H1 (cell line): Measurements from ENCODE around the gene KCNC1. TPM values are rescaled to one million over a fixed set of nuclear protein-coding genes. Genes with fewer than 3 reads are reported as not detected.

Experiments used
- BCL11A ChIP-seq, 2 experiments: IDR thresholded peaks; one replicate each; pipeline ENCODE4 v1.6.1; 2011; ENCODE audit warnings: low read depth in 2 of 2, low read length in 2 of 2, mild to moderate bottlenecking in 2 of 2
- HDAC2 ChIP-seq, 2 experiments: fragments of 300-600 bp in 1 of 2; sonication (generic) in 1 of 2; IDR thresholded peaks; 2 replicates each; pipeline ENCODE4 v1.6.1; 2011 to 2012; ENCODE audit warnings: low read depth in 2 of 2, low read length in 2 of 2, mild to moderate bottlenecking in 2 of 2, moderate library complexity in 2 of 2, borderline replicate concordance in 1 of 2, inconsistent platforms in 1 of 2
- SIN3A ChIP-seq, 2 experiments: IDR thresholded peaks in 1 of 2; conservative IDR thresholded peaks in 1 of 2; 2 replicates each; pipeline ENCODE4 v1.6.1; 2011 to 2012; ENCODE audit warnings: low read length in 2 of 2, improper control_type of control experiment in 1 of 2, low read depth in 1 of 2, mild to moderate bottlenecking in 1 of 2
- YY1 ChIP-seq: IDR thresholded peaks from 2 replicates; pipeline ENCODE4 v1.6.1; 2011; ENCODE audit warnings: low read depth, mild to moderate bottlenecking, low read length
- polyA plus RNA-seq, 7 experiments: library from polyadenylated mRNA; depleted of rRNA in 3 of 7; stranded (reverse) in 5 of 7; unstranded in 2 of 7; fragments of >200 nt in 5 of 7; fragments of 200-250 nt in 2 of 7; gene quantifications; 1 replicate in 5 of 7; 2 replicates in 1 of 7; 4 replicates in 1 of 7; pipeline versions ENCODE4 v1.2.1 to v1.2.3, GENCODE V29; 2011 to 2013; ENCODE audit warnings: missing spikeins in 2 of 7, mixed read lengths in 2 of 7
- total RNA-seq: library from RNA; stranded (reverse); fragmentation: NEBNext Ultra II Directional; extraction: Animal tissue kit (Norgen Biotek cat#: 25700); gene quantifications from 2 replicates; pipeline ENCODE4 v1.2.1, GENCODE V29; 2021
- TF ChIP-seq, protein P1 (sequence below), 3 experiments: IDR thresholded peaks; 1 replicate in 2 of 3; 2 replicates in 1 of 3; pipeline versions ENCODE4 v1.5.1 to v1.6.1; 2011; ENCODE audit warnings: low read length in 3 of 3, mild to moderate bottlenecking in 3 of 3, inconsistent platforms in 2 of 3, low read depth in 1 of 3, moderate library complexity in 1 of 3; ENCODE audit not compliant: insufficient read depth in 1 of 3; ENCODE audit errors: control extremely low read depth in 1 of 3

Gene KCNC1
- total and polyA plus RNA-seq, 2 of the 8 experiments (the other 6 are each of a cell fraction or from before 2014, with no cell fraction given) = 0.11 to 0.26 TPM

DNA sequence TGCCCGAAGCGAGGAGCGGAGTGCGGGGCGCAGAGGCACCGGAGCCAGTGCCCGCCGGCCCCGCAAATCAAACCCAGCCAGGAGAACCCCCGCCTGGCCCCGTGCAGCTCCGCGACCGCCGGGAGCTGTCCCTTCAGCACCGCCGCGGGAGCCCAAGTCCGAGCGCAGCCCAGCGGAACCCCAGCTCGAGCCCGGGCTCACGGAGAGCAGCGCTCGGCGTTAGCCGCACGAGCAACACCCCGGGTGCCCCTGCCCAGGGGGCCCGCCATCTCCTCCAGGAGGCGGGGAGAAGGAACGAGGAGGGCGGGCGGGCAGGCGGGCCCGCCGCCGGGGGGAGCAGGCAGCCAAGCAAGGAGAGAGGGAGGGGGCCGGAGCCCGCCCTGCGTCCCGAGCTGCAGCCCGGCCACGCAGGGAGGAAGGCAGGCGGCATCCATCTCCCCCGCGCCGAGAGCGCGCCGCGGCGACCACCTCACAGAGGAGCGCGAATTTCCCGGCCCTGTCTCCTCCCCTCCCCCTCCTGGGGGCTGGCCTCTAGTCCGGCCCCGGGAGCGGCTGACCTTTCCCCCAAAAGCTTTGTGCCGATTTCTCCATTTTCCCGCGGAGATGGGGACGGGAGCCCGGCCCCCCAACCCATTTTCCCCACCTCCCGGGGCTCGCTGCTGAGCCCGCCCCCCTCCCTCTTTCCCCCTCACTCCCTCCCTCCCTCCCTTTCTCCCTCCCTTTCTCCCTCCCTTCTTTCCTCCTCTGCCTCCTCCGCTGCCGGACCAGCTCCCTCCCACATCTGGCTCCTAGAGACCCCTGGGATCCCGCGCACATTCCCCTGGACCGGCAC is 621 bp downstream of the KCNC1 start (continued):
- TF ChIP-seq, protein P1, sequence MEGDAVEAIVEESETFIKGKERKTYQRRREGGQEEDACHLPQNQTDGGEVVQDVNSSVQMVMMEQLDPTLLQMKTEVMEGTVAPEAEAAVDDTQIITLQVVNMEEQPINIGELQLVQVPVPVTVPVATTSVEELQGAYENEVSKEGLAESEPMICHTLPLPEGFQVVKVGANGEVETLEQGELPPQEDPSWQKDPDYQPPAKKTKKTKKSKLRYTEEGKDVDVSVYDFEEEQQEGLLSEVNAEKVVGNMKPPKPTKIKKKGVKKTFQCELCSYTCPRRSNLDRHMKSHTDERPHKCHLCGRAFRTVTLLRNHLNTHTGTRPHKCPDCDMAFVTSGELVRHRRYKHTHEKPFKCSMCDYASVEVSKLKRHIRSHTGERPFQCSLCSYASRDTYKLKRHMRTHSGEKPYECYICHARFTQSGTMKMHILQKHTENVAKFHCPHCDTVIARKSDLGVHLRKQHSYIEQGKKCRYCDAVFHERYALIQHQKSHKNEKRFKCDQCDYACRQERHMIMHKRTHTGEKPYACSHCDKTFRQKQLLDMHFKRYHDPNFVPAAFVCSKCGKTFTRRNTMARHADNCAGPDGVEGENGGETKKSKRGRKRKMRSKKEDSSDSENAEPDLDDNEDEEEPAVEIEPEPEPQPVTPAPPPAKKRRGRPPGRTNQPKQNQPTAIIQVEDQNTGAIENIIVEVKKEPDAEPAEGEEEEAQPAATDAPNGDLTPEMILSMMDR (IDR thresholded peaks at IDR 0.05; ENCODE audit: control extremely low read depth in 1 of 3, insufficient read depth in 1 of 3, low read depth in 1 of 3, low read length in 3 of 3) = no peak
- no peak for TF ChIP-seq YY1
- TF ChIP-seq SIN3A (conservative IDR thresholded peaks at IDR 0.05 in 1 of 2, IDR thresholded peaks at IDR 0.05 in 1 of 2; ENCODE audit: low read depth in 1 of 2, low read length in 2 of 2) = peak; percentile 65 to 86; a peak in 2 of 4 replicates
- no peak for TF ChIP-seq BCL11A (IDR thresholded peaks at IDR 0.05; ENCODE audit: low read depth in 2 of 2, low read length in 2 of 2)
- TF ChIP-seq HDAC2 (IDR thresholded peaks at IDR 0.05; ENCODE audit: borderline replicate concordance in 1 of 2, low read depth in 2 of 2, low read length in 2 of 2) = 0 out of 4 replicates have a peak, but pooled peaks of 1 of the 2 experiments have one; percentile 67
